ENCODE measurements around the gene KCP.

KCP gene

GRCh38 chr7:128887169-128888038, 23.1 kb downstream of the KCP start:
- Histone ChIP-seq H3K36me3 (ENCODE audit: control insufficient read depth in 5 of 5, insufficient read depth in 5 of 5, low read length in 5 of 5) (no peaks in the 10 kb centered on the region), H3K9me3 (ENCODE audit: control insufficient read depth in 5 of 5, low read length in 5 of 5) (no peaks in the 10 kb centered on the region), H3K27ac (ENCODE audit: low read depth, low read length) (no peak overlapping the region), H3K9ac (ENCODE audit: low read length in 5 of 5) (no peak overlapping the region), H3K4me3 (ENCODE audit: low read depth in 1 of 5, low read length in 5 of 5) (no peak overlapping the region), H3K4me1 (ENCODE audit: control insufficient read depth in 5 of 5, insufficient read depth in 5 of 5, low read length in 5 of 5) (peaks cover 0 to 8% (median 5%) of the 10 kb centered on the region in 5 donors), H3K27me3 (ENCODE audit: control insufficient read depth in 5 of 5, insufficient read depth in 4 of 5, low read length in 5 of 5) (peaks cover 0 to 22% (median 9%) of the 10 kb centered on the region in 5 donors)

DNA sequence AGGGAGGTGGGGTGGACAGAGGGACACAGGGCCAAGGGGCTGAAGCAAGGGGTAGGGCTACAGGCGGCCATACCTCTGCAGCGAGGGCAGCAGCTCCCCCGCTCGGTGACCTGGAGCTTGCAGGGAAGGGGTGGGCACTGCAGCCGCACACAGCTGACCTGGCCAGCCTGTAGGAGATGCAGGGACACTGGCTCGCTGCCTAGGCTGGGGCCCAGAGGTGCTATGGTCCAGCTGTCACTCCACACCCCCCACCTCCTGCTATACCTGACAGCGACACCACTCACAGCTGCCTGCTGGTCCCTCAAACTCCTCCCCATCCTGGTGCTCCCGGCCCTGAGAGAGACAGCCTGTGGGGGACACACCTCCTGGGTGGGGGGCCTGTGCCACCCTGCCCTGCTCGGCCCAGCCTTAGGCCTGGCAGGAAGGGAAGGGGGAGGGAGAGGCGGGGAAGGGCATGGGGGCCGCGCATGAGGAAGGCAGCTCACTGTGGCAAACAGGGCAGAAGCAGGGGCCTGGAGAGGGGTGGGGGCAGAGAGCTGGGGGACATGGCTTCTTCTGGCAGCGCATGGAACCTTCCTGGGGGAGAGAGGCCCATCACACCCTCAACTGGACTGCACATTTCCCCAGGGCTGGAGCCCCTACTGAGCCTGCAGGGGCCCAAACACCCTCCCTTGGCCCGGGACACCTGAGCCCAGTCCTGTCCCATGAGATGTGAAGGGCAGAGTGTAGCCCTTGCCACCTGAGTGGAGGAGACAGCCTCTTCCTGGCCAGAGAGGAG, 23.9 kb downstream of the KCP start:
- Histone ChIP-seq H3K4me3 (ENCODE audit: low read depth in 1 of 5, low read length in 5 of 5) (no peak overlapping the region), H3K9ac (ENCODE audit: low read length in 5 of 5) (no peak overlapping the region), H3K27me3 (ENCODE audit: control insufficient read depth in 5 of 5, insufficient read depth in 4 of 5, low read length in 5 of 5) (peaks cover 0 to 20% (median 6%) of the 10 kb centered on the region in 5 donors), H3K27ac (ENCODE audit: low read depth, low read length) (no peak overlapping the region), H3K36me3 (ENCODE audit: control insufficient read depth in 5 of 5, insufficient read depth in 5 of 5, low read length in 5 of 5) (no peaks in the 10 kb centered on the region), H3K4me1 (ENCODE audit: control insufficient read depth in 5 of 5, insufficient read depth in 5 of 5, low read length in 5 of 5) (peaks cover 0 to 8% (median 5%) of the 10 kb centered on the region in 5 donors), H3K9me3 (ENCODE audit: control insufficient read depth in 5 of 5, low read length in 5 of 5) (no peaks in the 10 kb centered on the region)

GRCh38 chr7:128885370-128886187, 24.9 kb downstream of the KCP start:
- Histone ChIP-seq H3K36me3 (ENCODE audit: control insufficient read depth in 5 of 5, insufficient read depth in 5 of 5, low read length in 5 of 5) (no peaks in the 10 kb centered on the region), H3K27ac (ENCODE audit: low read depth, low read length) (no peak overlapping the region), H3K9ac (ENCODE audit: low read length in 5 of 5) (no peak overlapping the region), H3K4me3 (ENCODE audit: low read depth in 1 of 5, low read length in 5 of 5) (no peak overlapping the region), H3K4me1 (ENCODE audit: control insufficient read depth in 5 of 5, insufficient read depth in 5 of 5, low read length in 5 of 5) (peaks cover 0 to 8% (median 5%) of the 10 kb centered on the region in 5 donors), H3K27me3 (ENCODE audit: control insufficient read depth in 5 of 5, insufficient read depth in 4 of 5, low read length in 5 of 5) (peaks cover 0 to 14% (median 2%) of the 10 kb centered on the region in 5 donors), H3K9me3 (ENCODE audit: control insufficient read depth in 5 of 5, low read length in 5 of 5) (no peaks in the 10 kb centered on the region)

DNA sequence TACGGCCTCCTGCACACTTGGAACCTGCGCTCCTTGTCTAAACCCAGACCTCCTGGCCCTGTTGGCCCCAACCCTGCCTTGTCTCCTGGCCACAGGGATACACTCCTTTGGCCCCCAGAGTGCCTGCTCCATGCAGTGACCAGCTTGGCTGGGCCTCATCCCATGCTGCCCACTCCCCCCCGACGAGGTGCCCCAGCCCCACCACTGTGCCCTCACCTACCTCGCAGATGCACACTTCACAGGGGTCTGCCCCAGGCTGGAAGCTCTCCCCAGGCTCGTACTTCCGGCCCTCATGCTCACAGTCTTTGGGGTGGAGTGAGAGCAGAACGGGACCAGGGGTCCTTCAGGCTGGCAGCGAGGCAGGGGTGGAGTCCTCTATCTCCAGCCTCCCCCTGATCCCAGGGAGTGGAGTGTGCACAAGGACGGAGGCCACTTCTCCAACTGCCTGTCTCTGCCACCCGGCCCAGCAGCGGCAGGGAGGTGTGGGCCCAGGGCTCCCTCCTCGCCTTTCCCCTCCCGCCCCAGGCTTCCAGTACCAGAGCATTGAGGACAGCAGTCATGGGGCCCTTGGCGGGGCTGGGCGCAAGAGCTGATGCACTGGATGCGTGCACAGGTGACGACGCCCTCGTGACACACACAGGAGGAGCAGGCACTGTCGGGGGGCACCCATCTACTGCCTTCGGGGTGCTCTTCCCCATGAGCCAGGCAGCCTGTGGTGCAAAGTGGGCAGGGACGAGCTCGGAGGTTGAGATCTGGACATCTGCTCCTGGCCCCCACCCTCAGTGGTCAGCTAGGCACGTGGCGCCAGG, 25.7 kb downstream of the KCP start:
- Histone ChIP-seq H3K36me3 (ENCODE audit: control insufficient read depth in 5 of 5, insufficient read depth in 5 of 5, low read length in 5 of 5) (no peaks in the 10 kb centered on the region), H3K4me3 (ENCODE audit: low read depth in 1 of 5, low read length in 5 of 5) (no peak overlapping the region), H3K27ac (ENCODE audit: low read depth, low read length) (no peak overlapping the region), H3K27me3 (ENCODE audit: control insufficient read depth in 5 of 5, insufficient read depth in 4 of 5, low read length in 5 of 5) (peaks cover 0 to 12% (median 2%) of the 10 kb centered on the region in 5 donors), H3K4me1 (ENCODE audit: control insufficient read depth in 5 of 5, insufficient read depth in 5 of 5, low read length in 5 of 5) (peaks cover 0 to 8% (median 5%) of the 10 kb centered on the region in 5 donors), H3K9me3 (ENCODE audit: control insufficient read depth in 5 of 5, low read length in 5 of 5) (no peaks in the 10 kb centered on the region), H3K9ac (ENCODE audit: low read length in 5 of 5) (no peak overlapping the region)

DNA sequence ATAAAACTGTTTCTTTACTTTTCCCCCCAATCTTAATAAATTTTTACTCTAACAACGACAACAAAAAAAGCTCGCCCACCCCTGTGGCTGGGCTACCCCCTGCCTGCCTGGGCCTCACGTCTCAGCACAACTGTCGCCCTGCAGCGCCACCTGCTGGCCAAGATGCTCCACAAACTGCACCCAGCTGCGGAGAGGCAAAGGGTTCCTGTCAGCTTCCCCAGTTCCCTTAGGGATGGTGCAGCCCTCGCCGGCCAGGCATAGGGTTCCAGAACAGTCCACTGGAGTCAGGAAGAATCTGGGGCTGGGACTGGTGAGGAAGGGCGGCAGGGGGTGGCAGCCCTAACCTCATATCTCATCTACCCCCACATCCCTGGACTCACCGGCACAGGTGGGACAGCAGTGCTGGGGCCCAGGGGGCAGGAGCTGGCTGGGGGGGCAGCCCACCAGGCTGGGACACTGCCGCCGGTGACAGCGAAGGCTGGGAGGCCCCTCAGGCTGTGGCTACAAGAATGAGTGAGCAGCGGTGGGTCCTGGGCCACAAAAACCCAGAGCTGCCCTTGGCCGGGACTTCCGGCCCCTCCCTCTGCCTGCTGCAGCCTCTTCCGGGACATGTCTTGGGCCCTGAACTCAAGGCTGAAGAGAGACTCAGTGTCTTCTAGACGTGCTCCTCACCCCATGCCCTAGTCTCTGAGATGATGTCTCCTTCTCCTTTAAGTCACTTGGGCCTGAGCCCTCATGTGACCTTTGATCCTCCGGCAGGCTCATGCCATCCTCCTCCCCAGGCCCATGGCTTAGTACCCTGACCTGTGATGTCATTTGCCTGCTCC, 26.7 kb downstream of the KCP start:
- Histone ChIP-seq H3K9ac (ENCODE audit: low read length in 5 of 5) (no peak overlapping the region), H3K27me3 (ENCODE audit: control insufficient read depth in 5 of 5, insufficient read depth in 4 of 5, low read length in 5 of 5) (peaks cover 0 to 12% (median 2%) of the 10 kb centered on the region in 5 donors), H3K4me3 (ENCODE audit: low read depth in 1 of 5, low read length in 5 of 5) (peak overlapping the region in 3 of 5 donors; percentile 24 to 47 (median 46)), H3K4me1 (ENCODE audit: control insufficient read depth in 5 of 5, insufficient read depth in 5 of 5, low read length in 5 of 5) (peaks cover 0 to 8% (median 5%) of the 10 kb centered on the region in 5 donors), H3K36me3 (ENCODE audit: control insufficient read depth in 5 of 5, insufficient read depth in 5 of 5, low read length in 5 of 5) (no peaks in the 10 kb centered on the region), H3K27ac (ENCODE audit: low read depth, low read length) (no peak overlapping the region), H3K9me3 (ENCODE audit: control insufficient read depth in 5 of 5, low read length in 5 of 5) (no peaks in the 10 kb centered on the region)

DNA sequence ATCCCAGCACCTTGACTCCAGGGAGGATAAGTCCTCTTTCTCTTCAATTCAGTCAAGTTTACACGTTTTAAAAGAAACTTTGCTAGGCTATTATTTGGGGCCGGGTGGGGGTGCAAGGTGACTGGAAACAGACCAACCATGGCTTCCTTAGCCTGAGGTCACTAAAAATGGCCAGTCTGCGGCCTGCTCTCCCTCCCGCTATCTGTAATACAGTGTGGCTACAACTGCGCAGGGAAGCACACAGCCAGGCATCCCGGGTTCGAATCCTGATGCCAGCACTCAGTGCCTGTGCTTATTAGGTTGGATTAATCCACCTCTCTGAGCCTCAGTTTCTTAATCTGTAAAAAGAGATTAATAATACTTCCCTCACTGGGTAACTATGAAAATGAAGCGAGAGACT, 28.4 kb downstream of the KCP start:
- H3K9me3 ChIP-seq (ENCODE audit: control insufficient read depth in 5 of 5, low read length in 5 of 5), result no peaks in the 10 kb centered on the region
- H3K27ac ChIP-seq (ENCODE audit: low read depth, low read length), result no peak overlapping the region
- H3K9ac ChIP-seq (ENCODE audit: low read length in 5 of 5), result no peak overlapping the region
- peaks cover 0 to 12% (median 2%) of the 10 kb centered on the region in 5 donors for H3K27me3 ChIP-seq (ENCODE audit: control insufficient read depth in 5 of 5, insufficient read depth in 4 of 5, low read length in 5 of 5)
- no peak overlapping the region for H3K4me3 ChIP-seq (ENCODE audit: low read depth in 1 of 5, low read length in 5 of 5)
- no peaks in the 10 kb centered on the region for H3K36me3 ChIP-seq (ENCODE audit: control insufficient read depth in 5 of 5, insufficient read depth in 5 of 5, low read length in 5 of 5)
- peaks cover 0 to 8% (median 5%) of the 10 kb centered on the region in 5 donors for H3K4me1 ChIP-seq (ENCODE audit: control insufficient read depth in 5 of 5, insufficient read depth in 5 of 5, low read length in 5 of 5)

- Histone ChIP-seq H3K27me3 (ENCODE audit: control insufficient read depth in 5 of 5, insufficient read depth in 4 of 5, low read length in 5 of 5) (peaks cover 0 to 12% (median 2%) of the 10 kb centered on the region in 5 donors), H3K4me1 (ENCODE audit: control insufficient read depth in 5 of 5, insufficient read depth in 5 of 5, low read length in 5 of 5) (peaks cover 0 to 8% (median 5%) of the 10 kb centered on the region in 5 donors), H3K4me3 (ENCODE audit: low read depth in 1 of 5, low read length in 5 of 5) (no peak overlapping the region), H3K27ac (ENCODE audit: low read depth, low read length) (no peak overlapping the region), H3K9me3 (ENCODE audit: control insufficient read depth in 5 of 5, low read length in 5 of 5) (no peaks in the 10 kb centered on the region), H3K9ac (ENCODE audit: low read length in 5 of 5) (no peak overlapping the region), H3K36me3 (ENCODE audit: control insufficient read depth in 5 of 5, insufficient read depth in 5 of 5, low read length in 5 of 5) (no peaks in the 10 kb centered on the region)
Observed at GRCh38 chr7:128881458-128882125, 28.9 kb downstream of the KCP start.

- H3K9ac ChIP-seq (ENCODE audit: low read length in 5 of 5), result no peak overlapping the region
- no peaks in the 10 kb centered on the region for H3K36me3 ChIP-seq (ENCODE audit: control insufficient read depth in 5 of 5, insufficient read depth in 5 of 5, low read length in 5 of 5)
- H3K4me1 ChIP-seq (ENCODE audit: control insufficient read depth in 5 of 5, insufficient read depth in 5 of 5, low read length in 5 of 5), result peaks cover 0 to 8% (median 5%) of the 10 kb centered on the region in 5 donors
- peaks cover 0 to 5% (median 0%) of the 10 kb centered on the region in 5 donors for H3K27me3 ChIP-seq (ENCODE audit: control insufficient read depth in 5 of 5, insufficient read depth in 4 of 5, low read length in 5 of 5)
- no peak overlapping the region for H3K4me3 ChIP-seq (ENCODE audit: low read depth in 1 of 5, low read length in 5 of 5)
- no peak overlapping the region for H3K27ac ChIP-seq (ENCODE audit: low read depth, low read length)
- no peaks in the 10 kb centered on the region for H3K9me3 ChIP-seq (ENCODE audit: control insufficient read depth in 5 of 5, low read length in 5 of 5)
Observed at GRCh38 chr7:128880791-128881457, 29.6 kb downstream of the KCP start.

Measured in subcutaneous abdominal adipose tissue (tissue), 5 donors.